GM23338 (cell line): ENCODE measurements around the gene MPV17. TPM values are rescaled to one million over a fixed set of nuclear protein-coding genes. Genes with fewer than 3 reads are reported as not detected.
A peak's percentile ranks its signal among the peaks of the same experiment; 100 is the strongest.

Experiments used
- ATAC-seq: fragments of 200-7000 bp; cut with Tn5 transposase; 3 replicates; pipeline ENCODE4 v1.9.1; 2020
- DNase-seq: peaks from one replicate; pipeline ENCODE4 v3.0.0-alpha.2; 2015; ENCODE audit warnings: low spot score
- H2AFZ ChIP-seq: fragments of 200-600 bp; sonication (generic); 2 replicates; pipeline ENCODE4 v1.8.0; 2016; ENCODE audit warnings: antibody characterized with exemption, mild to moderate bottlenecking, moderate library complexity
- H3F3A ChIP-seq: fragments of 200-600 bp; sonication (generic); replicated peaks from 2 replicates; pipeline ENCODE4 v1.8.0; 2017; ENCODE audit warnings: antibody characterized with exemption, mixed run types, low read depth
- H3K27ac ChIP-seq: fragments of 200-600 bp; sonication (generic); 2 replicates; pipeline ENCODE4 v1.6.1; 2016; ENCODE audit warnings: low read depth
- H3K27me3 ChIP-seq: fragments of 200-600 bp; sonication (generic); 2 replicates; pipeline ENCODE4 v1.8.0; 2016; ENCODE audit warnings: mild to moderate bottlenecking, mixed run types, moderate library complexity; ENCODE audit not compliant: insufficient read depth
- H3K36me3 ChIP-seq: fragments of 200-600 bp; sonication (generic); 2 replicates; pipeline ENCODE4 v1.8.0; 2016; ENCODE audit warnings: mild to moderate bottlenecking; ENCODE audit not compliant: insufficient read depth
- H3K4me1 ChIP-seq: fragments of 200-600 bp; sonication (generic); 2 replicates; pipeline ENCODE4 v1.8.0; 2016; ENCODE audit warnings: mild to moderate bottlenecking, moderate library complexity; ENCODE audit not compliant: insufficient read depth
- H3K4me2 ChIP-seq: fragments of 200-600 bp; sonication (generic); 2 replicates; pipeline ENCODE4 v1.7.1; 2017; ENCODE audit warnings: mixed run types
- H3K4me3 ChIP-seq: fragments of 200-600 bp; sonication (generic); 2 replicates; pipeline ENCODE4 v1.6.1; 2016; ENCODE audit warnings: mixed run types
- H3K79me2 ChIP-seq: fragments of 200-600 bp; sonication (generic); replicated peaks from 2 replicates; pipeline ENCODE4 v1.8.0; 2017; ENCODE audit warnings: mild to moderate bottlenecking; ENCODE audit not compliant: insufficient read depth
- H3K9me2 ChIP-seq: fragments of 200-600 bp; sonication (generic); 2 replicates; pipeline ENCODE4 v1.8.0; 2017; ENCODE audit not compliant: insufficient read depth
- H4K20me1 ChIP-seq: fragments of 200-600 bp; sonication (generic); replicated peaks from 2 replicates; pipeline ENCODE4 v1.8.0; 2017; ENCODE audit warnings: mild to moderate bottlenecking; ENCODE audit not compliant: insufficient read depth
- H3K27ac Mint-ChIP-seq: 2 replicates; pipeline ENCODE4 v1.8.0; 2020; ENCODE audit warnings: inconsistent platforms, mild to moderate bottlenecking, moderate library complexity, mixed read lengths
- H3K27me3 Mint-ChIP-seq: 3 replicates; pipeline ENCODE4 v1.8.0; 2022; ENCODE audit warnings: low read depth, mild to moderate bottlenecking, moderate library complexity, mixed read lengths, inconsistent platforms; ENCODE audit not compliant: insufficient read depth, poor library complexity
- H3K36me3 Mint-ChIP-seq: 3 replicates; pipeline ENCODE4 v1.8.0; 2021; ENCODE audit warnings: low read depth, mild to moderate bottlenecking, inconsistent platforms, moderate library complexity, mixed read lengths
- H3K4me1 Mint-ChIP-seq: 3 replicates; pipeline ENCODE4 v1.8.0; 2020; ENCODE audit warnings: mild to moderate bottlenecking, inconsistent platforms, mixed read lengths
- H3K4me3 Mint-ChIP-seq: 3 replicates; pipeline ENCODE4 v1.8.0; 2021; ENCODE audit warnings: moderate library complexity, mild to moderate bottlenecking, inconsistent platforms, mixed read lengths
- H3K9me3 Mint-ChIP-seq: 3 replicates; pipeline ENCODE4 v1.8.0; 2020; ENCODE audit warnings: moderate library complexity, mild to moderate bottlenecking, inconsistent platforms, mixed read lengths
- CREB1 ChIP-seq: fragments of 250-450 bp; sonication (Bioruptor Pico); IDR thresholded peaks from 2 replicates; pipeline ENCODE4 v1.5.0; 2020; ENCODE audit warnings: low read depth, mild to moderate bottlenecking, moderate library complexity
- EZH2 ChIP-seq: fragments of 200-600 bp; sonication (generic); IDR thresholded peaks from one replicate; pipeline ENCODE4 v1.8.0; 2017; ENCODE audit warnings: antibody characterized with exemption, mild to moderate bottlenecking, low read depth; ENCODE audit not compliant: unreplicated experiment
- EZH2phosphoT487 ChIP-seq: fragments of 200-600 bp; sonication (generic); IDR thresholded peaks from one replicate; pipeline ENCODE4 v1.8.1; 2018; ENCODE audit warnings: antibody characterized with exemption; ENCODE audit not compliant: unreplicated experiment
- JUNB ChIP-seq: IDR thresholded peaks from one replicate; pipeline ENCODE4 v1.6.1; 2016; ENCODE audit warnings: antibody characterized with exemption; ENCODE audit not compliant: unreplicated experiment
- NANOG ChIP-seq: IDR thresholded peaks from 2 replicates; pipeline ENCODE4 v1.6.1; 2016; ENCODE audit warnings: antibody characterized with exemption, borderline replicate concordance
- POLR2AphosphoS5 ChIP-seq: IDR thresholded peaks from 2 replicates; pipeline ENCODE4 v1.6.1; 2016; ENCODE audit warnings: antibody characterized with exemption, low read depth
- STAT1 ChIP-seq: IDR thresholded peaks from one replicate; pipeline ENCODE4 v1.6.1; 2016; ENCODE audit warnings: antibody characterized with exemption; ENCODE audit not compliant: unreplicated experiment
- ZNF114 ChIP-seq: fragments of 250-450 bp; sonication (Bioruptor Pico); IDR thresholded peaks from 2 replicates; pipeline ENCODE4 v1.5.0; 2020; ENCODE audit warnings: mild to moderate bottlenecking, moderate library complexity
- ZNF331 ChIP-seq: fragments of 250-450 bp; sonication (Bioruptor Pico); IDR thresholded peaks from 2 replicates; pipeline ENCODE4 v1.5.0; 2020; ENCODE audit warnings: low read depth, mild to moderate bottlenecking, moderate library complexity
- polyA plus RNA-seq: library from polyadenylated mRNA; unstranded; fragments of >200 nt; fragmentation: Nextera tagmentation; extraction: Ambion mirVana; gene quantifications from 2 replicates; pipeline ENCODE4 v1.2.1, GENCODE V29; 2016
- total RNA-seq: library from RNA; depleted of rRNA; stranded (reverse); fragments of >200 nt; shearing (Covaris generic); gene quantifications from 2 replicates; pipeline ENCODE4 v1.2.3, GENCODE V29; 2014
- TF ChIP-seq, protein P1 (sequence below): IDR thresholded peaks from 2 replicates; pipeline ENCODE4 v1.6.1; 2016; ENCODE audit warnings: antibody characterized with exemption
- TF ChIP-seq, protein P2 (sequence below): fragments of 250-450 bp; sonication (Bioruptor Pico); IDR thresholded peaks from 2 replicates; pipeline ENCODE4 v1.5.0; 2020; ENCODE audit warnings: mild to moderate bottlenecking, moderate library complexity
- TF ChIP-seq, protein P3 (sequence below), 2 experiments: fragments of 200-600 bp in 1 of 2; sonication (generic) in 1 of 2; conservative IDR thresholded peaks; 2 replicates each; pipeline versions ENCODE4 v1.5.1 to v1.6.1; 2016 to 2017; ENCODE audit warnings: antibody characterized with exemption in 2 of 2, low read depth in 2 of 2, mild to moderate bottlenecking in 2 of 2, moderate library complexity in 1 of 2

The MPV17 gene
- total and polyA plus RNA-seq, 2 experiments from 2014 or later: 52.5 to 94.2 TPM

DNA sequence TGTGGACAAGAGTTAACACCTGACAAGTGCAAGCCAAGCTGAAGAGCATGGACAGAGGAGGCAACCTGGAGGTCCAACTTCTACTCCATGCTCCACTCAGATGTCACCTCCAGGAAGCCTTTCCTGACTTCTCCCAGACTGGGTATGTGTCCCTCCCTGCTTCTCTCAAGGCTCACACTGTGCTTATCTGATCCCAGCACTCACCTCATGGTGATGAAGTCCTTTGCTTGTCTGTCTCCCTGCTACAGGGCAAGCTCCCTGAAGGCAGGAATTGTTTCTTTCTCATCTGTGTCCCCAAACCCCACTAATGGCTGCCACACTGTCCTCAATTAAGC lies 57.4 kb downstream of the MPV17 start:
- H3K4me3 Mint-ChIP-seq: peak overlapping the region; percentile 48
- Histone ChIP-seq H3K4me2 (peak overlapping the region; percentile 98; the same call in 1 of the 2 replicates), H3K4me3 (peak overlapping the region; percentile 82), H3K27me3 (peaks cover 73% of the 10 kb centered on the region), H3K27ac (no peak overlapping the region), H3K79me2 (no peaks in the 10 kb centered on the region), H2AFZ (peak overlapping the region; percentile 99; the same call in 1 of the 2 replicates), H3F3A (0 out of 2 replicates have a peak, but pooled peaks cover 9% of the 10 kb centered on the region), H3K4me1 (peaks cover 17% of the 10 kb centered on the region), H3K36me3 (no peaks in the 10 kb centered on the region), H3K9me2 (no peaks in the 10 kb centered on the region), H4K20me1 (no peaks in the 10 kb centered on the region)
- no peaks in the 10 kb centered on the region; the same call in 2 of the 3 replicates for H3K36me3 Mint-ChIP-seq
- H3K27ac Mint-ChIP-seq: no peak overlapping the region
- TF ChIP-seq EZH2 (no peak), POLR2AphosphoS5 (no peak)
- peaks cover 36% of the 10 kb centered on the region for H3K27me3 Mint-ChIP-seq
- peaks cover 23% of the 10 kb centered on the region for H3K4me1 Mint-ChIP-seq
- 0 out of 3 replicates have a peak, but pooled peaks cover 3% of the 10 kb centered on the region for H3K9me3 Mint-ChIP-seq
- no peak for ATAC-seq
- DNase-seq: no peak

DNA sequence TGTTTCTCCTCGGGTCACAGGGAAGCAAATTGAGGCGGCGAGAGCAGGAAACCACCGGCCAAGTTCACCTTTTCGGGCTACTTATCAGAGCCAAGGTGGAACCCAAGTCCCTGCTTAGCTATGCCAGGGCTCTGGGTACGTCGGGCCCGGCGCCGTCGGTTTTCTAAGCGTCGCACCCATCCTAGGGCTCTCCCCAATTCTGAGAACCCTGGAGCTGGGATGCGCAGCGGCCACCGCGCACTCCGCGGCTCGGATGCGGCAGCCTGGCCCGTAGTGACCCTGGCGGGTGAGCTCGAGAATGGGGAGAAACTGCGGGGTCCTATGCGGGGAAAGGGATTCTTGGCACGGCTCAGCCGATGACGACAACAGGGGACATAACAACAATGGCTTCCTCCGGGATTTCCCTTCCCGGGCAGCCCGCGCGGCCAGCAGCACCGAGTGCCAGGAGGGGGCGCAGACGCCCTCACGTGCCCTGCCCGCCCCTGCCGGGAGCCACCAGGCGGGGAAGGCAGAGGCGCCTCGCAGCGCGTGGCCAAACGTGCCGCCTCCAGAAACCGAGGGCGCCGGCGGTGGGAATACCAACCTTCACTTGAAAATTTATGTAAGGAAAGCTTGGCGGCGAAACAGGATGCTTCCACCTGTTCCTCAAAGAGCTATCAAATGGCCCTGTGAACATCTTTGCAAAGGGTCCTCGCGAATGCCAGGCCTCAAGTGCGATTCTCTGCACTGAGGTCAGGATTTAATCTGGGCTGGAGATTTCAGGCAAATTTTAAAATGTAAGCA lies 58.0 kb downstream of the MPV17 start:
- DNase-seq: peak; percentile 94
- Histone ChIP-seq H3K27ac (no peak overlapping the region), H4K20me1 (no peaks in the 10 kb centered on the region), H3K27me3 (peaks cover 79% of the 10 kb centered on the region), H3K9me2 (no peaks in the 10 kb centered on the region), H3K36me3 (no peaks in the 10 kb centered on the region), H3K4me3 (peak overlapping the region; percentile 82), H3F3A (0 out of 2 replicates have a peak, but pooled peaks cover 9% of the 10 kb centered on the region), H2AFZ (peak overlapping the region; percentile 99), H3K4me1 (peaks cover 17% of the 10 kb centered on the region), H3K79me2 (no peaks in the 10 kb centered on the region), H3K4me2 (peak overlapping the region; percentile 98)
- Mint-ChIP-seq H3K9me3 (no peaks in the 10 kb centered on the region), H3K4me1 (peaks cover 23% of the 10 kb centered on the region), H3K36me3 (no peaks in the 10 kb centered on the region; the same call in 2 of the 3 replicates), H3K27me3 (peaks cover 41% of the 10 kb centered on the region), H3K4me3 (peak overlapping the region; percentile 79), H3K27ac (no peak overlapping the region)
- peak; percentile 60 for ATAC-seq
- no peak for TF ChIP-seq STAT1
- TF ChIP-seq, protein P1, sequence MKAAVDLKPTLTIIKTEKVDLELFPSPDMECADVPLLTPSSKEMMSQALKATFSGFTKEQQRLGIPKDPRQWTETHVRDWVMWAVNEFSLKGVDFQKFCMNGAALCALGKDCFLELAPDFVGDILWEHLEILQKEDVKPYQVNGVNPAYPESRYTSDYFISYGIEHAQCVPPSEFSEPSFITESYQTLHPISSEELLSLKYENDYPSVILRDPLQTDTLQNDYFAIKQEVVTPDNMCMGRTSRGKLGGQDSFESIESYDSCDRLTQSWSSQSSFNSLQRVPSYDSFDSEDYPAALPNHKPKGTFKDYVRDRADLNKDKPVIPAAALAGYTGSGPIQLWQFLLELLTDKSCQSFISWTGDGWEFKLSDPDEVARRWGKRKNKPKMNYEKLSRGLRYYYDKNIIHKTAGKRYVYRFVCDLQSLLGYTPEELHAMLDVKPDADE: no peak
- TF ChIP-seq, protein P2, sequence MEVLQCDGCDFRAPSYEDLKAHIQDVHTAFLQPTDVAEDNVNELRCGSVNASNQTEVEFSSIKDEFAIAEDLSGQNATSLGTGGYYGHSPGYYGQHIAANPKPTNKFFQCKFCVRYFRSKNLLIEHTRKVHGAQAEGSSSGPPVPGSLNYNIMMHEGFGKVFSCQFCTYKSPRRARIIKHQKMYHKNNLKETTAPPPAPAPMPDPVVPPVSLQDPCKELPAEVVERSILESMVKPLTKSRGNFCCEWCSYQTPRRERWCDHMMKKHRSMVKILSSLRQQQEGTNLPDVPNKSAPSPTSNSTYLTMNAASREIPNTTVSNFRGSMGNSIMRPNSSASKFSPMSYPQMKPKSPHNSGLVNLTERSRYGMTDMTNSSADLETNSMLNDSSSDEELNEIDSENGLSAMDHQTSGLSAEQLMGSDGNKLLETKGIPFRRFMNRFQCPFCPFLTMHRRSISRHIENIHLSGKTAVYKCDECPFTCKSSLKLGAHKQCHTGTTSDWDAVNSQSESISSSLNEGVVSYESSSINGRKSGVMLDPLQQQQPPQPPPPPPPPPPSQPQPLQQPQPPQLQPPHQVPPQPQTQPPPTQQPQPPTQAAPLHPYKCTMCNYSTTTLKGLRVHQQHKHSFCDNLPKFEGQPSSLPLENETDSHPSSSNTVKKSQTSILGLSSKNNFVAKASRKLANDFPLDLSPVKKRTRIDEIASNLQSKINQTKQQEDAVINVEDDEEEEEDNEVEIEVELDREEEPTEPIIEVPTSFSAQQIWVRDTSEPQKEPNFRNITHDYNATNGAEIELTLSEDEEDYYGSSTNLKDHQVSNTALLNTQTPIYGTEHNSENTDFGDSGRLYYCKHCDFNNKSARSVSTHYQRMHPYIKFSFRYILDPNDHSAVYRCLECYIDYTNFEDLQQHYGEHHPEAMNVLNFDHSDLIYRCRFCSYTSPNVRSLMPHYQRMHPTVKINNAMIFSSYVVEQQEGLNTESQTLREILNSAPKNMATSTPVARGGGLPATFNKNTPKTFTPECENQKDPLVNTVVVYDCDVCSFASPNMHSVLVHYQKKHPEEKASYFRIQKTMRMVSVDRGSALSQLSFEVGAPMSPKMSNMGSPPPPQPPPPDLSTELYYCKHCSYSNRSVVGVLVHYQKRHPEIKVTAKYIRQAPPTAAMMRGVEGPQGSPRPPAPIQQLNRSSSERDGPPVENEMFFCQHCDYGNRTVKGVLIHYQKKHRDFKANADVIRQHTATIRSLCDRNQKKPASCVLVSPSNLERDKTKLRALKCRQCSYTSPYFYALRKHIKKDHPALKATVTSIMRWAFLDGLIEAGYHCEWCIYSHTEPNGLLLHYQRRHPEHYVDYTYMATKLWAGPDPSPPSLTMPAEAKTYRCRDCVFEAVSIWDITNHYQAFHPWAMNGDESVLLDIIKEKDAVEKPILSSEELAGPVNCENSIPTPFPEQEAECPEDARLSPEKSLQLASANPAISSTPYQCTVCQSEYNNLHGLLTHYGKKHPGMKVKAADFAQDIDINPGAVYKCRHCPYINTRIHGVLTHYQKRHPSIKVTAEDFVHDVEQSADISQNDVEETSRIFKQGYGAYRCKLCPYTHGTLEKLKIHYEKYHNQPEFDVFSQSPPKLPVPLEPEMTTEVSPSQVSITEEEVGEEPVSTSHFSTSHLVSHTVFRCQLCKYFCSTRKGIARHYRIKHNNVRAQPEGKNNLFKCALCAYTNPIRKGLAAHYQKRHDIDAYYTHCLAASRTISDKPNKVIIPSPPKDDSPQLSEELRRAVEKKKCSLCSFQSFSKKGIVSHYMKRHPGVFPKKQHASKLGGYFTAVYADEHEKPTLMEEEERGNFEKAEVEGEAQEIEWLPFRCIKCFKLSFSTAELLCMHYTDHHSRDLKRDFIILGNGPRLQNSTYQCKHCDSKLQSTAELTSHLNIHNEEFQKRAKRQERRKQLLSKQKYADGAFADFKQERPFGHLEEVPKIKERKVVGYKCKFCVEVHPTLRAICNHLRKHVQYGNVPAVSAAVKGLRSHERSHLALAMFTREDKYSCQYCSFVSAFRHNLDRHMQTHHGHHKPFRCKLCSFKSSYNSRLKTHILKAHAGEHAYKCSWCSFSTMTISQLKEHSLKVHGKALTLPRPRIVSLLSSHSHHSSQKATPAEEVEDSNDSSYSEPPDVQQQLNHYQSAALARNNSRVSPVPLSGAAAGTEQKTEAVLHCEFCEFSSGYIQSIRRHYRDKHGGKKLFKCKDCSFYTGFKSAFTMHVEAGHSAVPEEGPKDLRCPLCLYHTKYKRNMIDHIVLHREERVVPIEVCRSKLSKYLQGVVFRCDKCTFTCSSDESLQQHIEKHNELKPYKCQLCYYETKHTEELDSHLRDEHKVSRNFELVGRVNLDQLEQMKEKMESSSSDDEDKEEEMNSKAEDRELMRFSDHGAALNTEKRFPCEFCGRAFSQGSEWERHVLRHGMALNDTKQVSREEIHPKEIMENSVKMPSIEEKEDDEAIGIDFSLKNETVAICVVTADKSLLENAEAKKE (CRISPR knock-in tag): no peak
- TF ChIP-seq JUNB: no peak
- no peak for TF ChIP-seq POLR2AphosphoS5
- TF ChIP-seq CREB1 (CRISPR knock-in tag): peak; percentile 55
- no peak for TF ChIP-seq NANOG
- TF ChIP-seq EZH2phosphoT487: no peak
- no peak for TF ChIP-seq ZNF331 (CRISPR knock-in tag)
- peak; percentile 75 for TF ChIP-seq EZH2
- TF ChIP-seq, protein P3, sequence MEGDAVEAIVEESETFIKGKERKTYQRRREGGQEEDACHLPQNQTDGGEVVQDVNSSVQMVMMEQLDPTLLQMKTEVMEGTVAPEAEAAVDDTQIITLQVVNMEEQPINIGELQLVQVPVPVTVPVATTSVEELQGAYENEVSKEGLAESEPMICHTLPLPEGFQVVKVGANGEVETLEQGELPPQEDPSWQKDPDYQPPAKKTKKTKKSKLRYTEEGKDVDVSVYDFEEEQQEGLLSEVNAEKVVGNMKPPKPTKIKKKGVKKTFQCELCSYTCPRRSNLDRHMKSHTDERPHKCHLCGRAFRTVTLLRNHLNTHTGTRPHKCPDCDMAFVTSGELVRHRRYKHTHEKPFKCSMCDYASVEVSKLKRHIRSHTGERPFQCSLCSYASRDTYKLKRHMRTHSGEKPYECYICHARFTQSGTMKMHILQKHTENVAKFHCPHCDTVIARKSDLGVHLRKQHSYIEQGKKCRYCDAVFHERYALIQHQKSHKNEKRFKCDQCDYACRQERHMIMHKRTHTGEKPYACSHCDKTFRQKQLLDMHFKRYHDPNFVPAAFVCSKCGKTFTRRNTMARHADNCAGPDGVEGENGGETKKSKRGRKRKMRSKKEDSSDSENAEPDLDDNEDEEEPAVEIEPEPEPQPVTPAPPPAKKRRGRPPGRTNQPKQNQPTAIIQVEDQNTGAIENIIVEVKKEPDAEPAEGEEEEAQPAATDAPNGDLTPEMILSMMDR (conservative IDR thresholded peaks at IDR 0.05; ENCODE audit: low read depth in 2 of 2): peak; percentile 69 to 83
- TF ChIP-seq ZNF114 (CRISPR knock-in tag): no peak
